B cell (primary cell): Measurements from ENCODE around the gene PACRG.

Experiments used
- CTCF ChIP-seq: fragments of 200-600 bp; IDR thresholded peaks from one replicate; pipeline ENCODE4 v1.8.0; 2022; ENCODE audit warnings: antibody characterized with exemption, mild to moderate bottlenecking
- EZH2 ChIP-seq: IDR thresholded peaks from 2 replicates; pipeline ENCODE4 v1.6.1; 2012; ENCODE audit warnings: borderline replicate concordance, low read depth, mild to moderate bottlenecking, moderate library complexity, low read length; ENCODE audit not compliant: insufficient read depth, poor library complexity, severe bottlenecking

- no peak for TF ChIP-seq CTCF
- no peak for TF ChIP-seq EZH2
Observed at GRCh38 chr6:162722226-162722625, 5.5 kb upstream of the PACRG start.
